ENCODE data around the gene C1orf174. TPM values are rescaled to one million over a fixed set of nuclear protein-coding genes. Genes with fewer than 3 reads are reported as not detected.
A peak's percentile ranks its signal among the peaks of the same experiment; 100 is the strongest.

C1orf174 gene
- total and polyA plus RNA-seq, 2 donors = 18.8 to 24.5 TPM

DNA sequence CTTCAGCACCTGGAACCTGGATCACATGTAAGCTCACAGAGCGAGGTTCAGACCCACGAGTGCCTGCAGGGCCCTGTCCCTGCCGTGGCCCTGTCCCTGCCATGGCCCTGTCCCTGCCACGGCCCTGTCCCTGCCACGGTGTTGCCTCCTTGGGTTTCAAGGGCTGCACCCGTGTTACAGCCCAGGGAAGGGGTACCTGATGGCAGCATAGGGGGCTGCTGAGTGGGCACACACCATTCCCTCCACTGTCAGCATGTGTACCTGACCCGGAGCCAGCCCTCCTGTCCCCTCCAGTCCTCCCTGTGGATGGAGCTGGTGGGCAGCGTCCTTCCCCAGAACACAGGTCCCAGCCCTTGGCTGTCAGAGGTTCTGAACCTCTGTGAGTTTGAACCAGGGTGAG, 27.5 kb downstream of the C1orf174 start:
- no peak for DNase-seq (ENCODE audit: extremely low spot score)
- H3K36me3 ChIP-seq (ENCODE audit: insufficient read depth) = peaks cover 8% of the 10 kb centered on the region
- 92% methylated on average over 8 of the region's 8 CpGs for WGBS
- H3K4me1 ChIP-seq (ENCODE audit: insufficient read depth) = no peaks in the 10 kb centered on the region
- H3K4me3 ChIP-seq (ENCODE audit: low read depth, low read length) = no peak overlapping the region
- H3K27ac ChIP-seq (ENCODE audit: low read depth) = no peak overlapping the region

- H3K4me3 ChIP-seq (ENCODE audit: low read depth, low read length) = no peak overlapping the region
- no peak for DNase-seq (ENCODE audit: extremely low spot score)
- peaks cover 8% of the 10 kb centered on the region for H3K36me3 ChIP-seq (ENCODE audit: insufficient read depth)
- H3K4me1 ChIP-seq (ENCODE audit: insufficient read depth) = no peaks in the 10 kb centered on the region
- 96% methylated on average over 7 of the region's 7 CpGs for WGBS
- no peak overlapping the region for H3K27ac ChIP-seq (ENCODE audit: low read depth)
These were observed 28.6 kb downstream of the C1orf174 start for GRCh38 chr1:3871451-3871805.

DNA sequence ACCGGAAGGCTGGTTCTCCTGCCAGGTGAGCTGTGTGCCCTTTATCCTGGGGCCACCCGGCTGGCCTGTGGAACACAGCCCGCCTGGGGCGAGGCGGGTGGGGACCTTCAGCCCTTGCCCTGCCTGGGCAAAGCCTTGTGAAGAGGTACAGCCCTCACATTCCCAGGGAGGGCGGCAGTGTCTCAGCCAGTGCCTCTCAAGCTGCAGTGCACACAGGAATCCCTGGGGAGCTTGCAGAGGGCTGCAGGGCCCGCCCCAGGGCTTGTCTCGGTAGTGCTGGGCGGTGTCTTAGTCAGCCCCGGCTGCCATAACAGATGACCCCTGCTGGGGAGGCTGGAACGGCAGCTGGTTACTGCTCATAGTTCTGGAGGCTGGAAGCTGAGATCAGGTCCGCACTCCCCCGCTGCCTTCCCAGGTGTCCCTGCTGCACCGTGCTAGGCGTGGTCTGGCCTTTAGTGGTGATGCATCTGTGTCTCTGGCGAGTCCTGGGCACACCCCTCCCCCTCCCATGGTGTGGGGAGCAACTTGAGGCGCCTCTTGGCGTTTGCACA, 30.2 kb downstream of the C1orf174 start:
- Histone ChIP-seq H3K4me3 (ENCODE audit: low read depth, low read length) (no peak overlapping the region), H3K27ac (ENCODE audit: low read depth) (no peak overlapping the region), H3K4me1 (ENCODE audit: insufficient read depth) (no peaks in the 10 kb centered on the region), H3K36me3 (ENCODE audit: insufficient read depth) (peaks cover 6% of the 10 kb centered on the region)
- 81% methylated on average over 18 of the region's 18 CpGs for WGBS
- DNase-seq (ENCODE audit: extremely low spot score) = no peak

DNA sequence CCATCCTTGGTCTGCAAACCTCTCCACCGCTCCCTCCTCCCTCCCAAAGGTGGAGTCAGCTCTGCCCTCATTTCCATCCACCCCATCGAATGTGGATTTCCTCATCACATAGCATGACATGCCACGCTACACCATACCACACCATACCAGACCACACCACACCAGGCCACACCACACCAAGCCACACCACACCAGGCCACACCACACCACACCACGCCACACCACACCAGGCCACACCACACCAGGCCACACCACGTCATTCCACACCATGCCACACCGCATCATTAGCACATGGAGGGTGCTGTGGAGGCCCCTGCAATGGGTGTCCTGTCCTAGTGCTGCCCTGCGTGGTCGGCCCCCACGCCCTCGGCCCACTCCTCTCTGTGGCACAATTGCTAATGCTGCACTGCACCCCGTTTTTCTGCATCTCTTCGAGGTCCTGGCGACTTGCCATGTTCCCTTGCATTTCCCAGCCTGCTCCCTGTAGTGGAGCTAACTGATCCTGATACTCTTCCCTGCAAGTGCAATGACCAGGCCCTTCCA, 31.5 kb downstream of the C1orf174 start:
- H3K4me3 ChIP-seq (ENCODE audit: low read depth, low read length) = no peak overlapping the region
- H3K27ac ChIP-seq (ENCODE audit: low read depth) = no peak overlapping the region
- WGBS = 82% methylated on average over 13 of the region's 13 CpGs
- no peaks in the 10 kb centered on the region for H3K4me1 ChIP-seq (ENCODE audit: insufficient read depth)
- H3K36me3 ChIP-seq (ENCODE audit: insufficient read depth) = peaks cover 6% of the 10 kb centered on the region
- DNase-seq (ENCODE audit: extremely low spot score) = no peak

- Histone ChIP-seq H3K4me1 (ENCODE audit: insufficient read depth) (no peaks in the 10 kb centered on the region), H3K36me3 (ENCODE audit: insufficient read depth) (no peaks in the 10 kb centered on the region), H3K27ac (ENCODE audit: low read depth) (no peak overlapping the region), H3K4me3 (ENCODE audit: low read depth, low read length) (no peak overlapping the region)
- no peak for DNase-seq (ENCODE audit: extremely low spot score)
- 71% methylated on average over 18 of the region's 18 CpGs for WGBS
These were observed 34.4 kb downstream of the C1orf174 start for GRCh38 chr1:3865606-3866160.

- DNase-seq (ENCODE audit: extremely low spot score) = no peak
- Histone ChIP-seq H3K27ac (ENCODE audit: low read depth) (no peak overlapping the region), H3K4me1 (ENCODE audit: insufficient read depth) (no peaks in the 10 kb centered on the region), H3K4me3 (ENCODE audit: low read depth, low read length) (no peak overlapping the region), H3K36me3 (ENCODE audit: insufficient read depth) (no peaks in the 10 kb centered on the region)
- 87% methylated on average over 6 of the region's 6 CpGs for WGBS
These were observed 35.2 kb downstream of the C1orf174 start for GRCh38 chr1:3864884-3865283.

GRCh38 chr1:3863231-3863935, 36.7 kb downstream of the C1orf174 start:
- Histone ChIP-seq H3K36me3 (ENCODE audit: insufficient read depth) (no peaks in the 10 kb centered on the region), H3K4me3 (ENCODE audit: low read depth, low read length) (no peak overlapping the region), H3K4me1 (ENCODE audit: insufficient read depth) (peaks cover under 1% of the 10 kb centered on the region), H3K27ac (ENCODE audit: low read depth) (no peak overlapping the region)
- WGBS = 81% methylated on average over 12 of the region's 12 CpGs
- no peak for DNase-seq (ENCODE audit: extremely low spot score)

DNA sequence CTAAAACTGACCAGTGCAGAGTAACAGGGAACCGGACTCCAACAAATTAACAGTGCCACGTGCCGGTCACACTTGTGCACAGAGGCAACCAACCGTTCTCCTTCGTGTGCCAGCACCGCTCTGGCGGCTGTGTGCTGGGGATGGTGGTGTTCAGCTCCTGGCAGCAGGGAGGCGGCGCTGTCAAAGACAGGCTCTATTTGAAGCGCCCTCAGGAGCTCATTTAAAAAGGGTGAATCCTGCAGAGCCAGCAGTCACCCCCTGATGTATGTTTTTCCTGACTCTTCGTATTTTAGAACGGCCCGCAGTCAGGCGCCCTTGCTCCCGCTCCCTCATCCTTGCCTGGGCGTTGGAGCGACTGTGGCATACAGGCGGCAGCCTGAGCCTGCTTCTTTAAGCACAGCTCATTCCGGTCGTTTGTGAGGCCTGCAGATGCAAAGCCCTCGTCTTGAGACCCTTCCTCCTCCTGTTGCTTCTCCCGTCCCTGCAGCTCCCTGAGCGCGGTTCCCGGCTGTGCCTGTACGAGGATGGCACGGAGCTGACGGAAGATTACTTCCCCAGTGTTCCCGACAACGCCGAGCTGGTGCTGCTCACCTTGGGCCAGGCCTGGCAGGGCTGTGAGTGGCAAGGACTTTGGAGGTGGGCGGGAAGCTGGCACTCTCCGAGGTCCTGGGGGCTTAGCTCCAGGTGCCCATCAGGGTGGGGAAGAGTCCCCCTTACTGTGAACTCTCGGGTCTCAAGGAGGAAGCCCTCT, 41.7 kb downstream of the C1orf174 start:
- 65% methylated on average over 34 of the region's 34 CpGs for WGBS
- H3K4me1 ChIP-seq (ENCODE audit: insufficient read depth) = peaks cover 1% of the 10 kb centered on the region
- H3K36me3 ChIP-seq (ENCODE audit: insufficient read depth) = no peaks in the 10 kb centered on the region
- H3K27ac ChIP-seq (ENCODE audit: low read depth) = no peak overlapping the region
- DNase-seq (ENCODE audit: extremely low spot score) = no peak
- peak overlapping the region; percentile 99 for H3K4me3 ChIP-seq (ENCODE audit: low read depth, low read length)

GRCh38 chr1:3857791-3858129, 42.3 kb downstream of the C1orf174 start:
- WGBS = 10% methylated on average over 21 of the region's 21 CpGs
- Histone ChIP-seq H3K4me1 (ENCODE audit: insufficient read depth) (peaks cover 1% of the 10 kb centered on the region), H3K36me3 (ENCODE audit: insufficient read depth) (no peaks in the 10 kb centered on the region), H3K27ac (ENCODE audit: low read depth) (no peak overlapping the region), H3K4me3 (ENCODE audit: low read depth, low read length) (peak overlapping the region; percentile 99)
- DNase-seq (ENCODE audit: extremely low spot score) = no peak

- H3K27ac ChIP-seq (ENCODE audit: low read depth) = peak within 1 kb of the TSS; percentile 81
- WGBS = under 1% methylated on average over 72 of the region's 73 CpGs
- no peaks in the 10 kb centered on the region for H3K36me3 ChIP-seq (ENCODE audit: insufficient read depth)
- peaks cover 1% of the 10 kb centered on the region for H3K4me1 ChIP-seq (ENCODE audit: insufficient read depth)
- peak; percentile 85 for DNase-seq (ENCODE audit: extremely low spot score)
- H3K4me3 ChIP-seq (ENCODE audit: low read depth, low read length) = peak within 1 kb of the TSS; percentile 99
These were observed 42.9 kb downstream of the C1orf174 start, which contains the start of the genes CEP104 and DFFB for GRCh38 chr1:3856923-3857790. Gene CEP104 (minus strand): TSS chr1:3857211. CDS start chr1:3852407, 4,804 bp downstream. Gene DFFB (plus strand): TSS chr1:3857476. CDS start chr1:3857604, 128 bp downstream.

GRCh38 chr1:3852711-3853485, 47.2 kb downstream of the C1orf174 start:
- Histone ChIP-seq H3K4me3 (ENCODE audit: low read depth, low read length) (no peak overlapping the region), H3K36me3 (ENCODE audit: insufficient read depth) (no peaks in the 10 kb centered on the region), H3K27ac (ENCODE audit: low read depth) (no peak overlapping the region), H3K4me1 (ENCODE audit: insufficient read depth) (no peaks in the 10 kb centered on the region)
- no peak for DNase-seq (ENCODE audit: extremely low spot score)
- WGBS = 81% methylated on average over 15 of the region's 15 CpGs

- H3K36me3 ChIP-seq (ENCODE audit: insufficient read depth) = no peaks in the 10 kb centered on the region
- DNase-seq (ENCODE audit: extremely low spot score) = no peak
- 86% methylated on average over 12 of the region's 12 CpGs for WGBS
These were observed 48.0 kb downstream of the C1orf174 start for GRCh38 chr1:3852091-3852490.

More at GRCh38 chr1:3852091-3852490, 48.0 kb downstream of the C1orf174 start:
- Histone ChIP-seq H3K27ac (ENCODE audit: low read depth) (no peak overlapping the region), H3K4me1 (ENCODE audit: insufficient read depth) (no peaks in the 10 kb centered on the region), H3K4me3 (ENCODE audit: low read depth, low read length) (no peak overlapping the region)
